Endothelial cell of umbilical vein (primary cell): ENCODE measurements around the gene GLRX.

Source experiments
- EZH2 ChIP-seq: IDR thresholded peaks from 2 replicates; pipeline ENCODE4 v1.6.1; 2012; ENCODE audit warnings: borderline replicate concordance, low read depth, mild to moderate bottlenecking, moderate library complexity, low read length, inconsistent platforms; ENCODE audit not compliant: severe bottlenecking
- GATA2 ChIP-seq: IDR thresholded peaks from 2 replicates; pipeline ENCODE4 v1.7.0; 2011; ENCODE audit warnings: low read depth, mild to moderate bottlenecking, moderate library complexity, mixed read lengths, low read length; ENCODE audit not compliant: insufficient read length, insufficient read depth
- JUN ChIP-seq: IDR thresholded peaks from 2 replicates; pipeline ENCODE4 v1.6.1; 2011; ENCODE audit warnings: borderline replicate concordance, low read depth; ENCODE audit not compliant: insufficient read length, insufficient read depth
- MAX ChIP-seq: IDR thresholded peaks from 2 replicates; pipeline ENCODE4 v1.6.1; 2011; ENCODE audit not compliant: insufficient read depth, insufficient read length
- MYC ChIP-seq: IDR thresholded peaks from one replicate; pipeline ENCODE4 v1.6.1; 2011; ENCODE audit warnings: mild to moderate bottlenecking, low read depth, low read length
- POLR2A ChIP-seq: IDR thresholded peaks from 2 replicates; pipeline ENCODE4 v1.6.1; 2012; ENCODE audit warnings: low read depth, mild to moderate bottlenecking, control low read depth, low read length
- POLR2AphosphoS5 ChIP-seq: IDR thresholded peaks from 2 replicates; pipeline ENCODE4 v1.6.1; 2012; ENCODE audit warnings: low read depth, mild to moderate bottlenecking, control low read depth, low read length, moderate library complexity; ENCODE audit not compliant: insufficient read depth
- TF ChIP-seq, protein P1 (sequence below), 2 donors: IDR thresholded peaks; 1 replicate in 1 of 2; 2 replicates in 1 of 2; pipeline ENCODE4 v1.5.1; 2011; ENCODE audit warnings: low read length in 2 of 2, mild to moderate bottlenecking in 2 of 2, moderate library complexity in 2 of 2, control low read depth in 1 of 2, inconsistent platforms in 1 of 2, low read depth in 1 of 2; ENCODE audit not compliant: insufficient read depth in 1 of 2; ENCODE audit errors: extremely low read depth in 1 of 2

DNA sequence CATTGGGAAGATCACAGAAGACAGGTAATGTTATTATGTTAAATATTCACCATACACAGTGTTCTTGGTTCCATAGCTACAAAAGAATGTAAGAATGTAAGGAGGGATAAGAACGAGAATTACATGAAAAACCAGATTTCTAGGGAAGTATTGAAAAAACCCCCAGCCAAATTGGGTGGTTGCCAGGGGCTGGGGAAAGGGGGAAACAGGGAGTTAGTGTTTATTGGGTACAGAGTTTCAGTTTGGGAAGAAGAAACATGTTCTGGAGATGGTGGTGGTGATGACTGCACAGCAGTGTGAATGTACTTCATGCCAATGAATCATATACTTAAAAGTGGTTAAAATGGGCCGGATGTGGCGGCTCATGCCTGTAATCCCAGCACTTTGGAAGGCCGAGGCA, 40.3 kb downstream of the GLRX start:
- TF ChIP-seq, protein P1, sequence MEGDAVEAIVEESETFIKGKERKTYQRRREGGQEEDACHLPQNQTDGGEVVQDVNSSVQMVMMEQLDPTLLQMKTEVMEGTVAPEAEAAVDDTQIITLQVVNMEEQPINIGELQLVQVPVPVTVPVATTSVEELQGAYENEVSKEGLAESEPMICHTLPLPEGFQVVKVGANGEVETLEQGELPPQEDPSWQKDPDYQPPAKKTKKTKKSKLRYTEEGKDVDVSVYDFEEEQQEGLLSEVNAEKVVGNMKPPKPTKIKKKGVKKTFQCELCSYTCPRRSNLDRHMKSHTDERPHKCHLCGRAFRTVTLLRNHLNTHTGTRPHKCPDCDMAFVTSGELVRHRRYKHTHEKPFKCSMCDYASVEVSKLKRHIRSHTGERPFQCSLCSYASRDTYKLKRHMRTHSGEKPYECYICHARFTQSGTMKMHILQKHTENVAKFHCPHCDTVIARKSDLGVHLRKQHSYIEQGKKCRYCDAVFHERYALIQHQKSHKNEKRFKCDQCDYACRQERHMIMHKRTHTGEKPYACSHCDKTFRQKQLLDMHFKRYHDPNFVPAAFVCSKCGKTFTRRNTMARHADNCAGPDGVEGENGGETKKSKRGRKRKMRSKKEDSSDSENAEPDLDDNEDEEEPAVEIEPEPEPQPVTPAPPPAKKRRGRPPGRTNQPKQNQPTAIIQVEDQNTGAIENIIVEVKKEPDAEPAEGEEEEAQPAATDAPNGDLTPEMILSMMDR (IDR thresholded peaks at IDR 0.05; ENCODE audit: extremely low read depth in 1 of 2, insufficient read depth in 1 of 2, low read depth in 1 of 2, low read length in 2 of 2): no peak
- no peak for TF ChIP-seq EZH2
- TF ChIP-seq GATA2: no peak
- no peak for TF ChIP-seq POLR2A
- TF ChIP-seq MYC: no peak
- TF ChIP-seq POLR2AphosphoS5: no peak
- no peak for TF ChIP-seq MAX
- no peak for TF ChIP-seq JUN
